Stimulated activated CD4-positive, alpha-beta T cell treated with anti-CD3 and anti-CD28 coated beads, TNF-alpha, amount 100 ng/mL, for 1 hour (primary cell): ENCODE results near the gene TACO1.

Experiments
- DNase-seq, 3 donors: peaks; one replicate each; pipeline ENCODE4 v3.0.0-alpha.2; 2020; ENCODE audit warnings: low read depth in 3 of 3, low spot score in 1 of 3

Gene TACO1

DNA sequence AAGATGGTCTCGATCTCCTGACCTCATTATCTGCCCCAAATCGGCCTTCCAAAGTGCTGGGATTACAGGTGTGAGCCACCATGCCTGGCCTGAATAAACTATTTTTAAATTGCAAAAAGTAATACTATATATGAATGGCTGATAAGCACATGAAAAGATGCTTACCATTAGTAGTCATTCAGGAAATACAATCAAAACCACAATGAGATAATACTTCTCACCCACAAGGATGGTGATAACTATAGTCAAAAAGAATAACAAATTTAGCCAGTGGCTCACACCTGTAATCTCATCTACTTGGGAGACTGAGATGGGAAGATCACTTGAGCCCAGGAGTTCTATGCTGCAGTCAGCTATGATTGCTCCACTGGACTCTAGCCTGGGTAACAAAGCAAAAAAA is 2.4 kb upstream of the TACO1 start:
- no peak for DNase-seq

DNA sequence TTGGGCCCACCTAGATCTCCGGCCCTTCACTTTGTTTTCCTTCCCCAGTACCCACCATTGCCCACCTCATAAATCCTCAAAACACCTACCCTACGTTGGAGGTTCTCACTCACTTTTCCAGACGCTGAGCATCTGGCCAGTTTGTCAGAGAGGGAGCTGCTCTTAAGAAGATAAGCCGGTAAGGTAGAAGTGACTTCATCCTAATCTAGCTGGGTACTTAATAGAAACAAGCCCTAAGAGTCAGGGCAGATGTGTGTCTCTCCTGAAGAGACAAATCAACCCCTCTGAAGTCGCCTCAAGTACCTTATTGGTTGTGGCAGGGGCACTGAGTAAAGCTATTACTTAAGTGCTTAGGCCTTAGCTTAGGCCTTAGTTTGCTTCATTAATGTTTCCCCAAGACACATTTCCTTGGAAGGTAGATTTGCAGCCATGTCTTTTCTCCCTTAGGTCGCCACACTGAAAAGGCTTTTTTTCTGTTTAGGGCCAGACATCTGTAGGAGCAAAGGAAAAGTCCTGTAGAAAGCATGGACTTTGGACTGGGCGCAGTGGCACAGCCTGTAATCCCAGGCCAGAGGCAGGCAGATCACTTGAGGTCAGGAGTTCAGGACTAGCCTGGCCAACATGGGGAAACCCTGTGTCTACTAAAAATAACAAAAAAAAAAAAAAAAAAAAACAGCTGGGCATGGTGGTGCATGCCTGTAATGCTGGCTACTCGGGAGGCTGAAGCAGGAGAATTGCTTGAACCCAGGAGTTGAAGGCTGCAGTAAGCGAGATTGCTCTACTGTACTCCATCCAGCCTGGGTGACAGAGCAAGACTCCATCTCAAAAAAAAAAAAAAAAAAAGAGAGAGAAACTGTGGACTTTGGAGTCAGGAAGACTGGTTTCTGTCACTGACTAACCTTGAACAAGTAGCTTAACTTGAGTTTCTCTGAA is 1.0 kb downstream of the TACO1 start:
- no peak for DNase-seq

GRCh38 chr17:63609816-63610573 is 9.3 kb downstream of the TACO1 start:
- no peak for DNase-seq

GRCh38 chr17:63610854-63611253 is 10.2 kb downstream of the TACO1 start:
- DNase-seq, result no peak

DNA sequence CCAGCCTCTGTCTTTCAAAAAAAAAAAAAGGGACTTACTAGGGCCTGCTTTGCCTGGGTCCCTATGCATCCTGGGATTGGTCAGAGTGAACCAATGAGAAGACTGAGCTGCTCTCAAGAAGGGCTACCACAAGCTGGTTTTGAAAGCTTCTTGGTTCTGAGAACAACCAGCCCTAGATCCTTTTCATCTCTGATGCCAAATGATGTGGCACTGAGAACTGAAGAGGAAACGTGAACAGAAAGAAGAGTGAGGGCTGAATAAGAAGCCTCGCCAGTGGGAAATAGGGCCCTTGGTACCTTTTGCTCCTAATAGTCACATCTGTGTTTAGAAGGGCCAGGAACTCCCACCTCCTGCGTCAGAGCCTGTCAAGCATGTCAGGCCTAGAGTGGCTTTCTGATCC is 10.7 kb downstream of the TACO1 start:
- no peak for DNase-seq

DNA sequence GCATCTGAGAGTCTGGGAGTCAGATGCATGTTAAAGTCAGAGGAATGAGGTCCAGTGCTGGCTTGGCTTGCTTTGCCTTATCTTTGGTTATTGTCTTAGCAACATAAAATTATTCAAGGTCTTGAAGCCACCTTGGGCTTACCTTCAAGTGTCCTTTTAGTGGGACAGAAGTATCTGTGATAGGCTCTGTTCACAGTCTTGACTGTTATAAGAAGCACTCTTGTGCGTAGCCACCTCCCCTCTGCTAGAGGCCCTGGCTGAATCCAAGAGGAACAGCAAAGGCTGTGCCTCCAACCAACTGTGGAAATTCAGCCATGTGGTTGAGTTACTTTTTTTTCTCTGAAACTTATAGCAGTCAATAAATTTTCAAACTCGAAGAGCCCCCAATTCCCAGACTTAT is 13.0 kb downstream of the TACO1 start:
- no peak for DNase-seq

- no peak for DNase-seq
Observed at GRCh38 chr17:63621229-63621683, 20.6 kb downstream of the TACO1 start.

DNA sequence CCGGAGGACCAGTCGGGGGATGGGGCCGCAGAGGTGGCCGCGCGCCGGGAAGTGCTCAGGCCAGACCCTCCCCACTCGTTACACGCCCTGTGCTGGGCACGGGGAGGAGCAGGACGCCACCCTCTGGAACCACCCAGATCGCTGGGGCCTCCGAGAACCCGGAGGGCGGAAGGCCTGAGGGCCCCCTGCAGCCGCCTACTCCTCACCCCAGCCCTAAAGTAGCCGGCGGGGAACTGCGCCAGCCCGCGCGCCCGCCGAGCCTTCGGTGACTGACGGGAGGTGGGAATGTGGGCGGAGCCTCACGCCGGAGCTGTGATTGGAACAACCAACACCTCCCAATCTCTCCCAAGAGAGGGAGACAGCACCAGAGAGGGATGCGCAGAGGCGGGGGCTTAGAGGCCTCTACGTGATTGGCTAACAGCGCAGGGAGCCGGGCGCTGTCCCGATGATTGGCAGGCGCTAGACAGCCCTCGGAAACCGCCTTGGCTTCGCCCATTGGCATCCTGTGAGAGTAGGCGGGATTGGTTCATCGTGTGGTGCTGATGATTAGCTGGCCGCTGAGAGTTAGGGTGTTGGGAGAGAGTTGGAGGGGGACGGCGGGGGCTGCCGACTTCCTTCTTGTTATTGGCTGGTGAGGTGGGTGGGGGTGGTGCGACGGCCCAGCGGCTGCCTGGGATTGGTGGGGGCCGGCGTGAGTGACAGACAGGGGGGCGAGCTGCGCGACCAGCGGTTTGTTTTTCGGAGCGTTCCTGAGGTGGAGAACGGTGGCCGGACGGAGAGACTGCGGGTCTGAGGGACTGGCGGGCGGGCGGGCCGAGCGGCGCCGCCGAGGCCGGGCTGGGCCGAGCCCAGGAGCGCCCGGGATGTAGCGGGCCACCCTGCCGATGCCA is 21.2 kb downstream of the TACO1 start, which contains the start of gene MAP3K3:
TSS of gene MAP3K3 (plus strand) at position 734 of the 890 bp plus-strand sequence. CDS start 343 bp downstream, outside the sequence.
- DNase-seq, result peak; percentile 82 to 94 (median 93)

GRCh38 chr17:63622574-63623390 is 22.1 kb downstream of the TACO1 start:
- peak in 1 of 3 donors; percentile 47 for DNase-seq

DNA sequence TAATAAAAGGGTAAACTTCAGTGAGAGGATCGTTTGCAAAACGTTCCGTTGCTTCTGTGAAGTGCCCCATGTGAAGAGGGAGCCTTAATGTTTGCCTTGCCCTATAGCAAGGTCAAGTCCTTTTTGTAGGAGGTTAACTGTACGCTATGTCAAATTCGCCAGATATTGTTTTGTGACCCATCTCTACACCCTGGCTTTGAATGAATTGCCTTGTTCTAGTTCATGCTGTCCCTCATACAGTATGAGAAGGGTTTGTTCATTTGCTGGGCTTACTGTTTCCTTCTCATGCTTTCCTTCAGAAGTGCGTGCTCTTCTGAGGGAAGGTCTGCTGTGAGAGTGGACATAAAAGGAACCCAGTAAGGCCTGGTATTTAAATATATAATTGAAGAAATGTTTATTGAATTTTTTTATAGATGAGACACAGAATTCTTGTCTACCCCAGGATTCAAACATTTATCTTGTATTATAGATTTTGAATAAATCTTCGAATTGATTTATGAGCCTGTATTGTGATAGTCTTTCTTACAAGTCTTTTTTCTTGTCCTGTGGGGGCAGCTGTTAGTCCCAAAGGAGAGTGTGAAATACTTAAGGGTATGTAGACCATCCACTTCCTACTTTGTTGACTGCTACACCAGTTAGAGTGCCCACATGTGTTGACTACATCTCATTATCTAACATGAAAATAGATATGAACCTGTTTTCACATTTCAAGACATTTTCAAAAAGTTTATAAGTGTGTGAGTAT is 23.3 kb downstream of the TACO1 start:
- DNase-seq, result no peak

- no peak for DNase-seq
Observed at GRCh38 chr17:63624531-63624880, 23.8 kb downstream of the TACO1 start.

DNA sequence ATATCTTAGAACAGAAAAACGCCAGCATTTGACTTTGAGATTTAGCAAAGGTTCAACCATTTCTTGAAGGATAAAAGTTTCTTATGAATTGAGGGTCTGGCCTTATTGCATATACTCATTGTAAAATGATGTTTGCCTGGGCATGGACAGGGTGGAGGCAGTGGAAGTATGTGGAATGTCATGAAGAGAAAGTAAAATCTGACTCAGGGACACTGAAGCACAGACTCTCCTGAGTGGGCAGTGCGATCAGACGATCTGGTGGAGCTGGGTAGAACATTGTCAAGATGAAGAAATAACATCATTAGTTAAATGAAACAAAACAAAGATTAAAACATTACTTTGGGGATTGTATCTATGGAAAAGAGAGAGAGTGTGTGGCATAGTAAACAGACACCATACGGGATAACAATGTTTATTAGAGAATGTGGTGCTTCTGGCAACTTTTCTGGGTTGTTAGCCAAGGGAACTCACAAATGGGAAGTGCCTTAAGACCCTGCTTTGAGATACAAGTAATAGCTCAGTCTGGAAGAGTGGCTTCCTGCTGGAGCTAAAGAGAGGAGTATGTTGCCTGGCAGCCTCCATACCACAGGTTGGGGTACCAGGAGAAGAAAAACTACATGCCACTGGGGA is 26.0 kb downstream of the TACO1 start:
- no peak for DNase-seq

- DNase-seq, result no peak
Observed at GRCh38 chr17:63629627-63630026, 28.9 kb downstream of the TACO1 start.

DNA sequence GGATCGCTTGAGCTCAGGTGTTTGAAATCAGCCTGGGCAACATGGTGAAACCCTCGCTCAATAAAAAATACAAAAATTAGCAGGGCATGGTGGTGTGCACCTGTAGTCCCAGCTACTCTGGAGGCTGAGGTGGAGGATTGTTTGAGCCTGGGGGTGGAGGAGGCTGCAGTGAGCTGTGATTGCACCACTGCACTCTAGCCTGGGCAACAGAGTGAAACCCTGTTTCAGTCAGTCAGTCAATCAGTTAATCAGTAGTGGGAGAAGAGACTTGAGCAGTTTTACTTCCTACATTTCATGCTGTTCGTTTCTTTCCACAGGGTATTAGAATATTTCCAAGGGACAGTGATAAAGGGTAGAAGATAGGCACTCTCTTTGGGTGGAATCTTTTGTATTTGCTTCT is 30.4 kb downstream of the TACO1 start:
- DNase-seq, result no peak

GRCh38 chr17:63631626-63632025 is 30.9 kb downstream of the TACO1 start:
- no peak for DNase-seq

GRCh38 chr17:63633742-63634141 is 33.0 kb downstream of the TACO1 start:
- no peak for DNase-seq

DNA sequence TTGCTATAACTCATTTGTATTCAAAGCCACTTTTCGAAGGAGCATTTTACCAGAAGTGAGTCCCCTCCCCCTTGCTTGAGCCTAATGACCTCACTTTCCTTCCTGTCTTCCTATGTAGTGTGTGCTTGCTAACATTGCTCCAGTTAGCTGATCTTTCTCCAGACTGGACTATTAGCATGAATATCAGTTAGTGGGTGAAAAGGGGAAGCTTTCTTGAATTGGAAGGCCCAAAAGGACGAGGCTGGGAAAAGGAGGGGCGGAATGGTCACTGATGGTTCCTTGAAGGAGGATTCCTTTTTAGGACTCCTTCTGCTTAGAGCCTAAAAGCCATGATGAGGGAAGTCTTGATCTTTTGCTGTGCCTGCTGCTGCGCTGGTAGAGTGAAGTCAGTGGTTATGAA is 33.5 kb downstream of the TACO1 start:
- DNase-seq, result no peak

DNA sequence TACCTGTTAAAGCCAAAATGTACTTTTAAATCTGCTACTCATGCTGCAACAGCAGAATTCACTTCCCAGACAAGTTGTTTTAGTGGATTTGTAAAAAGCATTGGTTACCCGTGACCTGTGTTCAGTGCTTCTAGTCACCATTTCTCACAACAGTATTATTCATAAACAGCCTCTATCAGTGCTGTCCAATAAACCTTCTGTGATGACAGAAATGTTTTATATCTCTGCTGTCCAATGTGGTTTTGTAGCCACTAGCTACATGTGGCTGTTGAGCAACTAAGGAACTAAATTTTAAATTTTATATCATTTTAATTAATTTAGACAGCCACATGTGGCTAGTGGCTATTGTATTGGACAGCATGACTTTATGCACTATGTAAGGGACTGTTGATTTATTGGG is 34.1 kb downstream of the TACO1 start:
- no peak for DNase-seq

GRCh38 chr17:63635290-63635689 is 34.6 kb downstream of the TACO1 start:
- DNase-seq, result no peak
